HG03025 (cell line): ENCODE results near the gene CHST11.
A peak's percentile ranks its signal among the peaks of the same experiment; 100 is the strongest.

Experiments used
- ATAC-seq: cut with Tn5 transposase; IDR thresholded peaks from one replicate; pipeline ENCODE4 v1.9.1; 2021; ENCODE audit warnings: mild to moderate bottlenecking, moderate library complexity; ENCODE audit not compliant: unreplicated experiment, low FRiP score

CHST11 gene

GRCh38 chr12:104622928-104623327 is 166.2 kb downstream of the CHST11 start:
- ATAC-seq: no peak

GRCh38 chr12:104623883-104624282 is 167.1 kb downstream of the CHST11 start:
- ATAC-seq: no peak

DNA sequence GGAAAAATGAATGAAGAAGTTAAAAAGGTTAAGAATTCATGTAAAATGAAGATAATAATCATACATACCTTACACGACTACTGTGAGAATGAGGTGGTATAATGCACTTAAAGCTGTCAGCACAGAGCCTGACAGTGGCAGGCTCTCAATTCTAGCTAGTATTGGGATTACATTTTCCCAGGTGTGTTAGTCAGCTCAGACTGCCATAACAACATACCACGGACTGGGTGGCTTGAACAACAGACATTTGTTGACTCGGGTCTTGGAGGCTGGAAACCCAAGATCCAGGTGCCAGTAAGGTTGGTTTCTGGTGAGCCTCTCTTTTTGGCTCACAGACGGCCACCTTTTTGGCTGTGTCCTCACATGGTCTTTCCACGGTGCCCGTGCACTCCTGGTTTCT is 167.8 kb downstream of the CHST11 start:
- ATAC-seq: no peak

- no peak for ATAC-seq
Measured at GRCh38 chr12:104626069-104626837, 169.5 kb downstream of the CHST11 start.

- no peak for ATAC-seq
Measured at GRCh38 chr12:104627231-104627989, 170.7 kb downstream of the CHST11 start.

DNA sequence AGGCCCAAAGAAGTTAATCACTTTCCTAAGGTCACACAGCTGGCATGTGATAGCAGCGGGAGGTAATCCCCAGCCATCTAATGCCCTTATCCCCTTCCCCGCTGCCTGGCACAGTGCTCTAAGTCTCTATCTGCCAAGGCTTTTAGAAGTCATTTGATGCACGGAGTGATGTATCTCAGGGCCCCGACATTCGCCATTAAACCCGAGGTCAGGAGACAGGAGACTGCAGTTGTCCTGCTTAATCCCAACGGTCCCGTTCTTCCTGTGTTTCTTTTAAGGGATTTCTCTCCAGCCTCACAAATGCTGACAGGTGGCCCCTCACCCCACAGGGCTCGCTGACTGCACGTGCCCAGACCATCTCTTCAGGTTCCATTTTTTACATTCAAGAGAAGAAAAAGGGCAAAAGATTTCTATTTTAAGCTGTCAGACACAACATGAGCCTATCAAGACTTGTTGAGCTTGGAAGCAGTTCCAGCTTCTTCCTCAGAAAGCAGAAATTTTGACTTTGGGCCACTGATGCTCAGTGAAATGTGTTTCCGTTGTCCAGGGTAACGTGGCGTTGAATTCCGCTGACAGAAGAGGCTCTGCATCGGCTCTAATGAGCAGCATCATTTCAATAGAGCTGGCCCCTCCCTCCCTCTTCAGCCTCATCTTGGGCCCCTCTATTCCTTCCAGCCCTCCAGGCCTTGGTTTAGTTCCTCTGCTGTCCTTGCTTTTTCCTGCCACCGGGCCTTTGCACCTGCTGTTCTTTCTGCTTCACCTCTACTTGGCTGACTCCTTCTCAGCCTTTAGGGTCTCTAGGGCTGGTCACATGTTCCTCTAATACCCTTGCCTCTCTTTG is 171.5 kb downstream of the CHST11 start:
- ATAC-seq: no peak

- ATAC-seq: no peak
Measured at GRCh38 chr12:104628831-104629135, 172.0 kb downstream of the CHST11 start.

DNA sequence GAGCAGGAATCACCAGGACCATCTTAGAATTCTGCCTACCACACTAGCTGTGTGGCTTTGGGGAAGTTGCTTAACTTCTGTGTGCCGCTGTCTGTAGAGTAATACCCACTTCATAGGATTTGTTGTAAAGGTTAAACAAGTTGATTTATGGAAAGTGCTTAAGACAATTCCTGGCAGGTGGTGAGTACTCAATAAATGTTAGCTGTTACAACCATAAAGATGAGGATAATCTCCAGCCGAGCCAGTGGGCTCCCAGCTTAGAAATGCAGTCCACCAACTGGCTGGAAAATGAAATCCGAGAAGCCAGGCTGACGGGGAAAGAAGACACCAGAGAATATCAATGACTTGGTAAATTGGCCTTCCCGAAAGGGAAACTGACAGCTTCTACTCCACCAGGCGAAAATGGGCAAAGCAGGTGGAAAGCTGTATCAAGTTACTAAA is 173.5 kb downstream of the CHST11 start:
- ATAC-seq: no peak

DNA sequence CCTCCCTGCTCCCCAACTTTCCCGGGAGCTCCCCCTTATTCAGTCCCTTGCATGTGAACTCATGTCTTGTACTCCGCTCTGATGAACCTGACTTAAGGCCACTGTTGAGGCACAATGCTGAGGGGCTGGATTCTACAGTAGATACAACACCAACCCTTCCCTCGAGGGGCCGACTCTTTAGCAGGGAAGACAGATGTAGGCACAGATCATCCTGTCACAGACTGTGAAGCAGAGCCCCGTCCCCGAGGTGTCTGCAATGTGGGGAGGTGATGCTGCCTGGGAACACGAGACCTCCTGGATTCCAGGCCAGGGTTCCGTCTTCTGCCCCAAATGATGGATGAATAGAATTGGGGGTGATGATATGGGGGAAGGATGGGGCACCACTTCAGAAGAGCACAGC is 175.1 kb downstream of the CHST11 start:
- no peak for ATAC-seq

- no peak for ATAC-seq
Measured at GRCh38 chr12:104632724-104633201, 176.0 kb downstream of the CHST11 start.

- no peak for ATAC-seq
Measured at GRCh38 chr12:104634044-104634443, 177.3 kb downstream of the CHST11 start.

- no peak for ATAC-seq
Measured at GRCh38 chr12:104634852-104635251, 178.1 kb downstream of the CHST11 start.

- ATAC-seq: no peak
Measured at GRCh38 chr12:104635607-104636343, 179.0 kb downstream of the CHST11 start.

GRCh38 chr12:104636496-104636895 is 179.7 kb downstream of the CHST11 start:
- ATAC-seq: no peak

DNA sequence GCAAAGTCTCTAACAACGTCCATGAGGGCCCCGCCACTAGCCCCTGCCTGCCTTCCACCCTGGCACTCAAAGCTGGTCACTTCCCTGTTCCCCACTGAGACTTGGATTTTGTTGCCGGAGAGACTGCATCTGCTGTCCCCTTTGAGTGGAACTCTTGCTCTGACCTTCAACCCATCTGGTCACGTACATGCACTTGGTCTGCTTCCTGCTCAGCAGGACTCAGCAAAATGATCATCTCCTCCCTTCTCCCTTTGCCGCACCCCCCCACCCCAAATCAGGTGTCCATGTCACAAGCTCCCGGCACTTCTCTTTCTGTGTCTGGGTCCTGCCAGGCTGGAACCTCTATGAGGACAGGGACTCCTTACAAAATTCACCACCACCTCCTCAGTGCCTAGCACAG is 180.9 kb downstream of the CHST11 start:
- no peak for ATAC-seq

DNA sequence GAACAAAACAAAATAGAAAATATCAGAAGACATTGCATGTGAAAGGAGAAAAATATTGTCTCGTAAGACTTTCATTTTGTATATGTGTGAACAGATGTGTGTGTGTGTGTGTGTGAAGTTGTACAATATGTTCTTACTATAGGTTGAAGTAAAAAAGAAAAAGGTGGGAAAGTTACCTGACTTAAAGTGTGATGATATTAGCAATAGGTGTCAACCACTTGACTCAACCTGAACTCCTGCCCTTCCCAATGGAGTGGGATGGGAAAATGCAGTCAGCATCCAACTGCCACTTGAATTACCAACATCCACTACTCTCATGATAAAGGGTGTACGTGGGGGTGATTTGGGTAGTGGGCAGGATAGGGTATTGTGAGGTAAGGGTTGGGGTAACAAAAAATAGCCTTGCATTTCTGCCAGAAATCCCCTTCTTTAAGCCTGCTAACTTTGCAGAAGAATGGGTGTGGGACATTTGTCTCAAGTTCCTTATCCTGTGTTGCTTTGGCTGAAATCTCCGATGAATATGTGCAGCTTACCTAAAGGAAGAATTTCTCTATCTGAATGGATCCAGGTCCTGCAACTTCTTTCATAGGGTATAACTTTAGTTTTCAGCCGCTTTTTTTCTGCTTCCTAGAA is 181.6 kb downstream of the CHST11 start:
- no peak for ATAC-seq

- ATAC-seq: no peak
Measured at GRCh38 chr12:104638851-104639240, 182.1 kb downstream of the CHST11 start.

DNA sequence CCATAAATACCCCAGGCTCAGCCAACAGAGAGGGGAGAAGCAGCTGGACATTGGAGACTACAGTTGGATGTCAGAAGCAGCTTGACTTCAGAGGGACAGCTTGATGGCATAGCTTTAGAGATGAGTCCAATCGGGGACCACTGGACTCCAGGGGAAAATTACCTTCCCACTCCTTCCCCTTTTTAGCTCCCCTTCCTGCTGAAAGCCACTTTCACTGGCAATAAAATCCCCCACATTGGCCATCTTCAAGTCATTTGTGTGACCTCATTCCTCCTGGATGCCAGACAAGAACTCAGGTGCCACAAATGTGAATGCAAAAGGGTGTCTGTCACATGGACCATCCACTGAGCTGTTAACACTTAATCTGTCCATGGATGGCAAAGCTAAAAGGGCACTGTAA is 184.2 kb downstream of the CHST11 start:
- no peak for ATAC-seq

DNA sequence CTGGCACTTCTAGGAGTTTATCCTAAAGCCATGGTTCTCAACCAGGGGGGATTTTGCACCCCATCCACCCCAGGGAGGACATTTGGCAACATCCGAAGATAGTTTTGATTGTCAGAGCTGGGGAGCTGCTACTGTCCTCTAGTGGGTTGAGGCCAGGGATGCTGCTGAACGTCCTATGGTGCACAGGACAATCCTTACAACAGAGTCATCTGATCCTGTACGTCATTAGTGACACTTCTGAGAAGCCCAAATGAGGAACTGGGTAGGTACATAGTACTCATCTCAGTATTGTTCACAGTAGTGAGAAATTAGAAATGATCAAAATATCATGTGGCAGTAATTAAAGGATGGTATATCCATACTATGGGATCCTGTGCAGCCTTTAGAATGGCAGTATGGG is 185.1 kb downstream of the CHST11 start:
- ATAC-seq: peak; percentile 70
